NB4 (cell line): ENCODE measurements around the gene TMEM92.

Experiments
- DNase-seq: peaks from one replicate; pipeline ENCODE4 v3.0.0; 2010; ENCODE audit warnings: low read depth
- H3K4me3 ChIP-seq: one replicate; pipeline ENCODE4 v1.5.1; 2011; ENCODE audit warnings: mild to moderate bottlenecking, low read depth, low read length, moderate library complexity
- CTCF ChIP-seq: IDR thresholded peaks from one replicate; pipeline ENCODE4 v1.5.1; 2012; ENCODE audit warnings: low read depth, low read length
- MAX ChIP-seq: IDR thresholded peaks from 2 replicates; pipeline ENCODE4 v1.6.1; 2011; ENCODE audit warnings: low read depth, low read length
- MYC ChIP-seq: IDR thresholded peaks from 2 replicates; pipeline ENCODE4 v1.6.1; 2011; ENCODE audit warnings: low read depth, low read length
- POLR2A ChIP-seq: IDR thresholded peaks from 2 replicates; pipeline ENCODE4 v1.6.1; 2011; ENCODE audit warnings: mild to moderate bottlenecking; ENCODE audit not compliant: insufficient read length; ENCODE audit errors: extremely low read depth

Gene TMEM92

GRCh38 chr17:50323060-50323459 is 48.8 kb downstream of the TMEM92 start:
- DNase-seq = no peak
- no peak overlapping the region for H3K4me3 ChIP-seq
- TF ChIP-seq MAX (no peak), POLR2A (no peak), CTCF (no peak), MYC (no peak)

GRCh38 chr17:50325906-50326305 is 51.6 kb downstream of the TMEM92 start:
- no peak for DNase-seq
- H3K4me3 ChIP-seq = no peak overlapping the region
- no peak for TF ChIP-seq CTCF
- TF ChIP-seq MAX = no peak
- TF ChIP-seq MYC = no peak
- TF ChIP-seq POLR2A = no peak

- H3K4me3 ChIP-seq = no peak overlapping the region
- TF ChIP-seq CTCF (no peak), POLR2A (no peak), MYC (no peak), MAX (no peak)
- DNase-seq = no peak
Observed at GRCh38 chr17:50326831-50327364, 52.6 kb downstream of the TMEM92 start.

GRCh38 chr17:50328363-50329325 is 54.4 kb downstream of the TMEM92 start:
- no peak for DNase-seq
- no peak overlapping the region for H3K4me3 ChIP-seq
- TF ChIP-seq POLR2A = no peak
- TF ChIP-seq MAX = no peak
- no peak for TF ChIP-seq MYC
- TF ChIP-seq CTCF = no peak

- no peak for DNase-seq
- H3K4me3 ChIP-seq = no peak overlapping the region
- TF ChIP-seq POLR2A = no peak
Observed at GRCh38 chr17:50329716-50330115, 55.5 kb downstream of the TMEM92 start.

- DNase-seq = no peak
- no peak overlapping the region for H3K4me3 ChIP-seq
- no peak for TF ChIP-seq POLR2A
- TF ChIP-seq CTCF = no peak
- TF ChIP-seq MYC = no peak
- TF ChIP-seq MAX = no peak
Observed at GRCh38 chr17:50330151-50330775, 56.0 kb downstream of the TMEM92 start.
